IMR-90 (cell line): ENCODE results near the gene ACTG2. TPM values are rescaled to one million over a fixed set of nuclear protein-coding genes. Genes with fewer than 3 reads are reported as not detected.

ENCODE experiments used
- ATAC-seq: fragments of 200-7000 bp; cut with Tn5 transposase; 2 replicates; pipeline ENCODE4 v1.9.1; 2020; ENCODE audit warnings: low read depth, mild to moderate bottlenecking, moderate library complexity
- BruUV-seq: library from RNA; stranded (reverse); fragments of 400-500 nt; replicated peaks from 2 replicates; lab custom pipeline; 2021; lab: Mats Ljungman, UMichigan
- CTCF ChIA-PET: fragments of 300-600 bp; formaldehyde crosslinking; extraction: SDS; loops from one replicate; lab custom pipeline; 2021; ENCODE audit warnings: antibody characterized with exemption; lab: Yijun Ruan, JAX
- POLR2A ChIA-PET: fragments of 300-600 bp; sonication (Branson Sonifier 250); formaldehyde crosslinking; loops from one replicate; lab custom pipeline; 2022; ENCODE audit warnings: antibody characterized with exemption; ENCODE audit not compliant: unreplicated experiment; lab: Charles Lee
- DNase-seq: peaks from one replicate; pipeline ENCODE4 v3.0.0; 2013
- H2AFZ ChIP-seq: replicated peaks from 2 replicates; pipeline ENCODE3; 2013; ENCODE audit warnings: low read length, mild to moderate bottlenecking; ENCODE audit not compliant: poor library complexity
- H2AK5ac ChIP-seq: 2 replicates; pipeline ENCODE4 v1.6.1; 2013; ENCODE audit warnings: low read depth, low read length, inconsistent platforms
- H2AK9ac ChIP-seq: replicated peaks from 2 replicates; pipeline ENCODE3; 2013; ENCODE audit warnings: mild to moderate bottlenecking, low read depth, low read length, moderate library complexity; ENCODE audit not compliant: poor library complexity
- H2BK120ac ChIP-seq: 2 replicates; pipeline ENCODE4 v1.6.1; 2013; ENCODE audit warnings: low read depth, low read length, inconsistent platforms
- H2BK15ac ChIP-seq: 3 replicates; pipeline ENCODE4 v1.6.1; 2013; ENCODE audit warnings: low read depth, low read length, inconsistent platforms
- H2BK20ac ChIP-seq: 2 replicates; pipeline ENCODE4 v1.6.1; 2013; ENCODE audit warnings: low read depth, mild to moderate bottlenecking, inconsistent platforms, low read length, moderate library complexity
- H2BK5ac ChIP-seq: 2 replicates; pipeline ENCODE4 v1.6.1; 2013; ENCODE audit warnings: mild to moderate bottlenecking, low read depth, low read length, inconsistent platforms; ENCODE audit not compliant: poor library complexity, severe bottlenecking
- H3K14ac ChIP-seq: replicated peaks from 2 replicates; pipeline ENCODE4 v1.6.1; 2013; ENCODE audit warnings: low read depth, low read length, inconsistent platforms
- H3K18ac ChIP-seq: 2 replicates; pipeline ENCODE4 v1.6.1; 2013; ENCODE audit warnings: low read depth, low read length, control low read depth
- H3K23ac ChIP-seq: 2 replicates; pipeline ENCODE4 v1.6.1; 2013; ENCODE audit warnings: low read depth, low read length, inconsistent platforms
- H3K27ac ChIP-seq: 2 replicates; pipeline ENCODE4 v1.5.1; 2013; ENCODE audit warnings: mild to moderate bottlenecking, control low read depth, low read length; ENCODE audit not compliant: insufficient read depth
- H3K27me3 ChIP-seq: 2 replicates; pipeline ENCODE4 v1.6.1; 2013; ENCODE audit warnings: low read length; ENCODE audit not compliant: control insufficient read depth, insufficient read depth
- H3K36me3 ChIP-seq: 2 replicates; pipeline ENCODE4 v1.6.1; 2013; ENCODE audit warnings: low read length, mixed read lengths; ENCODE audit not compliant: control insufficient read depth, insufficient read depth
- H3K4ac ChIP-seq: 2 replicates; pipeline ENCODE4 v1.6.1; 2013; ENCODE audit warnings: low read depth, low read length, inconsistent platforms
- H3K4me1 ChIP-seq: 2 replicates; pipeline ENCODE4 v1.6.1; 2013; ENCODE audit warnings: low read length, mixed read lengths; ENCODE audit not compliant: control insufficient read depth, insufficient read depth
- H3K4me2 ChIP-seq: 2 replicates; pipeline ENCODE4 v1.6.1; 2013; ENCODE audit warnings: low read depth, mild to moderate bottlenecking, control low read depth, low read length, moderate library complexity
- H3K4me3 ChIP-seq: 2 replicates; pipeline ENCODE4 v1.5.1; 2013; ENCODE audit warnings: low read depth, mild to moderate bottlenecking, control low read depth, low read length, moderate library complexity; ENCODE audit not compliant: insufficient read depth
- H3K56ac ChIP-seq: 2 replicates; pipeline ENCODE4 v1.6.1; 2013; ENCODE audit warnings: low read length, inconsistent platforms; ENCODE audit not compliant: insufficient read depth; ENCODE audit errors: extremely low read depth
- H3K79me1 ChIP-seq, 2 experiments: 2 replicates each; pipeline ENCODE4 v1.6.1; 2013; ENCODE audit warnings: low read length in 2 of 2, inconsistent platforms in 1 of 2, low read depth in 1 of 2
- H3K9ac ChIP-seq: 2 replicates; pipeline ENCODE4 v1.6.1; 2013; ENCODE audit warnings: low read depth, low read length, control low read depth
- H3K9me1 ChIP-seq: 2 replicates; pipeline ENCODE4 v1.6.1; 2013; ENCODE audit warnings: low read length, inconsistent platforms; ENCODE audit not compliant: insufficient read depth
- H3K9me3 ChIP-seq: 2 replicates; pipeline ENCODE4 v1.6.1; 2013; ENCODE audit warnings: low read length; ENCODE audit not compliant: control insufficient read depth, insufficient read depth
- H4K20me1 ChIP-seq: 2 replicates; pipeline ENCODE4 v1.6.1; 2013; ENCODE audit warnings: low read length, inconsistent platforms; ENCODE audit not compliant: insufficient read depth
- H4K5ac ChIP-seq: 2 replicates; pipeline ENCODE4 v1.6.1; 2013; ENCODE audit warnings: mild to moderate bottlenecking, low read depth, low read length, control low read depth
- H4K8ac ChIP-seq, 2 experiments: 2 replicates each; pipeline ENCODE4 v1.6.1; 2013; ENCODE audit warnings: low read depth in 2 of 2, low read length in 2 of 2, control low read depth in 1 of 2, inconsistent platforms in 1 of 2
- H4K91ac ChIP-seq: 2 replicates; pipeline ENCODE4 v1.6.1; 2013; ENCODE audit warnings: low read depth, low read length, inconsistent platforms; ENCODE audit not compliant: insufficient read depth
- BHLHE40 ChIP-seq: fragments of 150-350 bp; IDR thresholded peaks from 2 replicates; pipeline ENCODE4 v1.6.1; 2016; ENCODE audit warnings: mild to moderate bottlenecking, low read depth, low read length
- CTCF ChIP-seq: conservative IDR thresholded peaks from 2 replicates; pipeline ENCODE4 v1.5.1; 2012; ENCODE audit warnings: mild to moderate bottlenecking, low read depth, low read length, improper control_type of control experiment
- MAFK ChIP-seq: IDR thresholded peaks from 2 replicates; pipeline ENCODE4 v1.6.1; 2012; ENCODE audit warnings: low read depth, low read length, improper control_type of control experiment
- MAZ ChIP-seq: IDR thresholded peaks from 2 replicates; pipeline ENCODE4 v1.6.1; 2012; ENCODE audit warnings: low read depth, mild to moderate bottlenecking, low read length, improper control_type of control experiment, moderate library complexity, borderline replicate concordance
- MXI1 ChIP-seq: IDR thresholded peaks from 2 replicates; pipeline ENCODE4 v1.6.1; 2012; ENCODE audit warnings: low read depth, mild to moderate bottlenecking, low read length, moderate library complexity, borderline replicate concordance
- POLR2A ChIP-seq: IDR thresholded peaks from 2 replicates; pipeline ENCODE4 v1.6.1; 2012; ENCODE audit warnings: mild to moderate bottlenecking, low read depth, low read length
- RCOR1 ChIP-seq: IDR thresholded peaks from 2 replicates; pipeline ENCODE4 v1.6.1; 2012; ENCODE audit warnings: mild to moderate bottlenecking, low read length, improper control_type of control experiment; ENCODE audit not compliant: insufficient replicate concordance
- RFX5 ChIP-seq: IDR thresholded peaks from 2 replicates; pipeline ENCODE4 v1.8.0; 2012; ENCODE audit warnings: low read depth, mild to moderate bottlenecking, low read length, moderate library complexity
- WGBS, 2 experiments: methylation state at CpG; one replicate each; pipeline versions ENCODE4 v1.1.5 to v1.1.7; 2013; ENCODE audit warnings: missing lambda C conversion rate in 2 of 2; ENCODE audit not compliant: insufficient read length in 1 of 2; ENCODE audit errors: extremely low coverage in 2 of 2; 5-methylcytosine and 5-hydroxymethylcytosine counted together
- dilution Hi-C: fragments of 300-500 bp; cut with HindIII; formaldehyde crosslinking; loops from one replicate; pipeline ENCODE4 v1.14.3; 2018; ENCODE audit warnings: low sequenced_read_pairs; ENCODE audit not compliant: unreplicated experiment
- in situ Hi-C: fragments of 300-500 bp; cut with MboI; formaldehyde crosslinking; loops from 3 replicates; pipeline ENCODE4 v1.14.3; 2019; ENCODE audit warnings: low sequenced_read_pairs, inconsistent platforms, mixed read lengths
- intact Hi-C: fragments of 100-400 bp; cut with micrococcal nuclease; formaldehyde crosslinking; loops from 2 replicates; pipeline ENCODE4 v1.10.0; 2022
- polyA plus RNA-seq, 3 experiments: library from polyadenylated mRNA; depleted of rRNA; stranded (reverse); fragments of >200 nt; gene quantifications; 2 replicates each; pipeline ENCODE4 v1.2.3, GENCODE V29; 2012; ENCODE audit warnings: low replicate concordance in 1 of 3
- total RNA-seq: library from RNA; depleted of rRNA; stranded (reverse); fragments of >200 nt; gene quantifications from 2 replicates; pipeline ENCODE4 v1.2.3, GENCODE V29; 2012

ACTG2 gene
- total and polyA plus RNA-seq, 2 of the 4 experiments (the other 2 are of a cell fraction) = 523 to 899 TPM

- no peak overlapping the region for H3K56ac ChIP-seq
- H3K4me1 ChIP-seq = peaks cover 15% of the 10 kb centered on the region
- in situ Hi-C loops (no loop called here), dilution Hi-C loops (no loop called here), intact Hi-C loops (no loop called here)
- H3K18ac ChIP-seq = no peak overlapping the region
- ATAC-seq = peak; percentile 86
- H3K23ac ChIP-seq = no peak overlapping the region
- no peak overlapping the region for H4K5ac ChIP-seq
- TF ChIP-seq MAZ = no peak
- TF ChIP-seq CTCF = no peak
- no peak for TF ChIP-seq POLR2A
- TF ChIP-seq RFX5 = no peak
- no peak for TF ChIP-seq MXI1
- no peak for TF ChIP-seq RCOR1
- TF ChIP-seq BHLHE40 = peak; percentile 54; the same call in 1 of the 2 replicates
- no peak for TF ChIP-seq MAFK
- ChIA-PET CTCF (interaction anchor here (0.6 kb wide), 1 partner anchor 11 kb away, joined by 3 read pairs; no protein-coding TSS in a partner anchor), POLR2A (no interaction called here)
- no TSS peak for BruUV-seq
- no peak overlapping the region for H3K27ac ChIP-seq
- H2BK5ac ChIP-seq = no peak overlapping the region
- H2BK15ac ChIP-seq = no peak overlapping the region
- peak; percentile 79 for DNase-seq
- H3K4me2 ChIP-seq = peak overlapping the region; percentile 41; the same call in 1 of the 2 replicates
- H4K91ac ChIP-seq = no peak overlapping the region
- H2AK5ac ChIP-seq = no peak overlapping the region
- H3K4me3 ChIP-seq = no peak overlapping the region
- peaks cover 12% of the 10 kb centered on the region for H3K36me3 ChIP-seq
- H2BK120ac ChIP-seq = no peak overlapping the region
- H3K27me3 ChIP-seq = no peaks in the 10 kb centered on the region
- H3K4ac ChIP-seq = no peak overlapping the region
- no peaks in the 10 kb centered on the region for H3K9me3 ChIP-seq
- H4K20me1 ChIP-seq = peaks cover 85% of the 10 kb centered on the region
- H4K8ac ChIP-seq = no peak overlapping the region
- H2BK20ac ChIP-seq = no peak overlapping the region
- no peak overlapping the region for H3K14ac ChIP-seq
- peaks cover 32% of the 10 kb centered on the region for H3K9me1 ChIP-seq
- no peak overlapping the region for H3K9ac ChIP-seq
- H2AK9ac ChIP-seq = no peak overlapping the region
- 80% methylated on average over 1 of the region's 5 CpGs; no CpG with 5 or more reads in 1 of the 2 experiments for WGBS, 2 experiments
- H3K79me1 ChIP-seq = peaks cover 42 to 75% of the 10 kb centered on the region in 2 experiments
- no peak overlapping the region for H2AFZ ChIP-seq
These were observed 46.0 kb downstream of the ACTG2 start for GRCh38 chr2:73938718-73939352.
